ENCODE measurements around the gene PTH1R.

- no peak for TF ChIP-seq POLR2A (IDR thresholded peaks at IDR 0.05)
- TF ChIP-seq, protein P1, sequence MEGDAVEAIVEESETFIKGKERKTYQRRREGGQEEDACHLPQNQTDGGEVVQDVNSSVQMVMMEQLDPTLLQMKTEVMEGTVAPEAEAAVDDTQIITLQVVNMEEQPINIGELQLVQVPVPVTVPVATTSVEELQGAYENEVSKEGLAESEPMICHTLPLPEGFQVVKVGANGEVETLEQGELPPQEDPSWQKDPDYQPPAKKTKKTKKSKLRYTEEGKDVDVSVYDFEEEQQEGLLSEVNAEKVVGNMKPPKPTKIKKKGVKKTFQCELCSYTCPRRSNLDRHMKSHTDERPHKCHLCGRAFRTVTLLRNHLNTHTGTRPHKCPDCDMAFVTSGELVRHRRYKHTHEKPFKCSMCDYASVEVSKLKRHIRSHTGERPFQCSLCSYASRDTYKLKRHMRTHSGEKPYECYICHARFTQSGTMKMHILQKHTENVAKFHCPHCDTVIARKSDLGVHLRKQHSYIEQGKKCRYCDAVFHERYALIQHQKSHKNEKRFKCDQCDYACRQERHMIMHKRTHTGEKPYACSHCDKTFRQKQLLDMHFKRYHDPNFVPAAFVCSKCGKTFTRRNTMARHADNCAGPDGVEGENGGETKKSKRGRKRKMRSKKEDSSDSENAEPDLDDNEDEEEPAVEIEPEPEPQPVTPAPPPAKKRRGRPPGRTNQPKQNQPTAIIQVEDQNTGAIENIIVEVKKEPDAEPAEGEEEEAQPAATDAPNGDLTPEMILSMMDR (IDR thresholded peaks at IDR 0.05), result no peak
Observed at GRCh38 chr3:46930945-46931403, 53.5 kb downstream of the PTH1R start.

All from prostate gland (tissue), 2 donors.